Neural progenitor cell (in vitro differentiated cells): ENCODE data around the gene GEMIN8. TPM values are rescaled to one million over a fixed set of nuclear protein-coding genes. Genes with fewer than 3 reads are reported as not detected.

Experiments used
- DNase-seq: peaks from one replicate; pipeline ENCODE4 v3.0.0-alpha.2; 2016; ENCODE audit warnings: low spot score
- H2AFZ ChIP-seq: fragments of 200-600 bp; sonication (generic); replicated peaks from 2 replicates; pipeline ENCODE4 v1.6.1; 2016; ENCODE audit warnings: antibody characterized with exemption
- H3F3A ChIP-seq: fragments of 200-600 bp; sonication (generic); 2 replicates; pipeline ENCODE4 v1.6.1; 2016; ENCODE audit warnings: antibody characterized with exemption, low read depth
- H3K27ac ChIP-seq: fragments of 200-600 bp; sonication (generic); 2 replicates; pipeline ENCODE4 v1.5.1; 2016; ENCODE audit warnings: mild to moderate bottlenecking
- H3K27me3 ChIP-seq: fragments of 200-600 bp; sonication (generic); 2 replicates; pipeline ENCODE4 v1.6.1; 2016; ENCODE audit warnings: mild to moderate bottlenecking, moderate library complexity
- H3K36me3 ChIP-seq: fragments of 200-600 bp; sonication (generic); 2 replicates; pipeline ENCODE4 v1.5.1; 2016
- H3K4me1 ChIP-seq: fragments of 200-600 bp; sonication (generic); 2 replicates; pipeline ENCODE4 v1.6.1; 2016; ENCODE audit warnings: mixed run types
- H3K4me2 ChIP-seq: fragments of 200-600 bp; sonication (generic); 2 replicates; pipeline ENCODE4 v1.6.1; 2016
- H3K4me3 ChIP-seq: fragments of 200-600 bp; sonication (generic); 2 replicates; pipeline ENCODE4 v1.5.1; 2016
- H3K79me2 ChIP-seq: fragments of 200-600 bp; sonication (generic); 2 replicates; pipeline ENCODE4 v1.6.1; 2016; ENCODE audit warnings: low read depth
- H3K9ac ChIP-seq: fragments of 200-600 bp; sonication (generic); 2 replicates; pipeline ENCODE4 v1.6.1; 2016
- H3K9me3 ChIP-seq: fragments of 200-600 bp; sonication (generic); 2 replicates; pipeline ENCODE4 v1.5.1; 2016; ENCODE audit warnings: low read depth
- H4K20me1 ChIP-seq: fragments of 200-600 bp; sonication (generic); 2 replicates; pipeline ENCODE4 v1.6.1; 2016; ENCODE audit warnings: low read depth
- H3K27ac Mint-ChIP-seq: 3 replicates; pipeline ENCODE4 v1.8.0; 2021; ENCODE audit warnings: mixed read lengths
- H3K27me3 Mint-ChIP-seq: 2 replicates; pipeline ENCODE4 v1.8.0; 2022; ENCODE audit warnings: low read depth, mild to moderate bottlenecking, inconsistent platforms, moderate library complexity, mixed read lengths; ENCODE audit not compliant: insufficient read depth
- H3K36me3 Mint-ChIP-seq: 3 replicates; pipeline ENCODE4 v1.8.0; 2021; ENCODE audit warnings: mixed read lengths
- H3K4me1 Mint-ChIP-seq: 3 replicates; pipeline ENCODE4 v1.8.0; 2021; ENCODE audit warnings: mixed read lengths
- H3K4me3 Mint-ChIP-seq: 3 replicates; pipeline ENCODE4 v1.8.0; 2021; ENCODE audit warnings: mild to moderate bottlenecking, moderate library complexity, mixed read lengths
- H3K9me3 Mint-ChIP-seq: 3 replicates; pipeline ENCODE4 v1.8.0; 2020; ENCODE audit warnings: mixed read lengths
- EZH2 ChIP-seq: fragments of 200-600 bp; sonication (generic); IDR thresholded peaks from 2 replicates; pipeline ENCODE4 v1.6.1; 2017; ENCODE audit warnings: antibody characterized with exemption, mild to moderate bottlenecking, moderate library complexity
- EZH2phosphoT487 ChIP-seq: fragments of 200-600 bp; sonication (generic); IDR thresholded peaks from 2 replicates; pipeline ENCODE4 v1.6.1; 2017; ENCODE audit warnings: antibody characterized with exemption
- total RNA-seq: library from RNA; depleted of rRNA; stranded (reverse); fragments of >200 nt; gene quantifications from 2 replicates; pipeline ENCODE4 v1.2.3, GENCODE V29; 2015; ENCODE audit warnings: low replicate concordance
- TF ChIP-seq, protein P1 (sequence below): fragments of 200-600 bp; sonication (generic); IDR thresholded peaks from 2 replicates; pipeline ENCODE4 v1.5.1; 2017; ENCODE audit warnings: antibody characterized with exemption, mild to moderate bottlenecking

The GEMIN8 gene
- total RNA-seq, 1 donor from 2014 or later = 18.0 TPM

DNA sequence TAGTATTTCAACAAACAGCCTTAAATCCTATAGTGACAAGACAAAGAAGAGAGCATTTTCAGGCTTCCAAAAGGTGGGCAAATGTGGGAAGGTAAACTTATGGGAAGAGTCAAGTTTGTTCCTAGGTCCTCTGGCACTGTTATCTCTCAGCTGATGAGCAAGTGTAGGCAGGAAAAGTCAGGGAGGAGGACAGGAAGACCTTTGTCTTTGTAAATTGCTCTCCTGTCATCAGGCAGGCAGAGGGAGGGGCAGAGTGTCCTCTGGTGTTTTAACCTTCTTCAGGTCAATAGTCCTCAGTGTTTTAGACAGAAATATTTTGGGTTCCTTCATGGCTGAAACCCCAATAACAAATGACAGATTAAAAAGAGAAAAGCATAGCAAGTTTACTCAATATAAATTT lies 13.5 kb upstream of the GEMIN8 start:
- no peaks in the 10 kb centered on the region for H4K20me1 ChIP-seq
- H3K79me2 ChIP-seq = no peaks in the 10 kb centered on the region
- H3F3A ChIP-seq = no peaks in the 10 kb centered on the region
- Mint-ChIP-seq H3K27me3 (no peaks in the 10 kb centered on the region), H3K4me3 (no peak overlapping the region), H3K9me3 (peaks cover 3% of the 10 kb centered on the region), H3K27ac (no peak overlapping the region), H3K36me3 (no peaks in the 10 kb centered on the region), H3K4me1 (no peaks in the 10 kb centered on the region)
- no peaks in the 10 kb centered on the region for H3K36me3 ChIP-seq
- H3K9me3 ChIP-seq = peaks cover 2% of the 10 kb centered on the region
- H3K4me2 ChIP-seq = no peak overlapping the region
- H2AFZ ChIP-seq = no peak overlapping the region
- H3K27me3 ChIP-seq = no peaks in the 10 kb centered on the region
- TF ChIP-seq EZH2phosphoT487 (no peak), EZH2 (no peak)
- TF ChIP-seq, protein P1, sequence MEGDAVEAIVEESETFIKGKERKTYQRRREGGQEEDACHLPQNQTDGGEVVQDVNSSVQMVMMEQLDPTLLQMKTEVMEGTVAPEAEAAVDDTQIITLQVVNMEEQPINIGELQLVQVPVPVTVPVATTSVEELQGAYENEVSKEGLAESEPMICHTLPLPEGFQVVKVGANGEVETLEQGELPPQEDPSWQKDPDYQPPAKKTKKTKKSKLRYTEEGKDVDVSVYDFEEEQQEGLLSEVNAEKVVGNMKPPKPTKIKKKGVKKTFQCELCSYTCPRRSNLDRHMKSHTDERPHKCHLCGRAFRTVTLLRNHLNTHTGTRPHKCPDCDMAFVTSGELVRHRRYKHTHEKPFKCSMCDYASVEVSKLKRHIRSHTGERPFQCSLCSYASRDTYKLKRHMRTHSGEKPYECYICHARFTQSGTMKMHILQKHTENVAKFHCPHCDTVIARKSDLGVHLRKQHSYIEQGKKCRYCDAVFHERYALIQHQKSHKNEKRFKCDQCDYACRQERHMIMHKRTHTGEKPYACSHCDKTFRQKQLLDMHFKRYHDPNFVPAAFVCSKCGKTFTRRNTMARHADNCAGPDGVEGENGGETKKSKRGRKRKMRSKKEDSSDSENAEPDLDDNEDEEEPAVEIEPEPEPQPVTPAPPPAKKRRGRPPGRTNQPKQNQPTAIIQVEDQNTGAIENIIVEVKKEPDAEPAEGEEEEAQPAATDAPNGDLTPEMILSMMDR = no peak
- H3K4me3 ChIP-seq = no peak overlapping the region
- no peak overlapping the region for H3K9ac ChIP-seq
- DNase-seq = no peak
- H3K4me1 ChIP-seq = no peaks in the 10 kb centered on the region
- no peak overlapping the region for H3K27ac ChIP-seq

GRCh38 chrX:14039344-14039743 lies 9.7 kb upstream of the GEMIN8 start:
- Mint-ChIP-seq H3K9me3 (no peaks in the 10 kb centered on the region), H3K36me3 (no peaks in the 10 kb centered on the region), H3K4me3 (no peak overlapping the region), H3K27me3 (no peaks in the 10 kb centered on the region), H3K27ac (no peak overlapping the region), H3K4me1 (no peaks in the 10 kb centered on the region)
- Histone ChIP-seq H3K27ac (no peak overlapping the region), H3K9ac (no peak overlapping the region), H3K9me3 (no peaks in the 10 kb centered on the region), H3K79me2 (no peaks in the 10 kb centered on the region), H3K36me3 (no peaks in the 10 kb centered on the region), H2AFZ (no peak overlapping the region), H3F3A (no peaks in the 10 kb centered on the region), H4K20me1 (no peaks in the 10 kb centered on the region), H3K4me1 (no peaks in the 10 kb centered on the region), H3K27me3 (no peaks in the 10 kb centered on the region), H3K4me2 (no peak overlapping the region), H3K4me3 (no peak overlapping the region)
- peak; percentile 57 for DNase-seq
- no peak for TF ChIP-seq EZH2
- TF ChIP-seq EZH2phosphoT487 = no peak
- TF ChIP-seq, protein P1 = peak; percentile 71

DNA sequence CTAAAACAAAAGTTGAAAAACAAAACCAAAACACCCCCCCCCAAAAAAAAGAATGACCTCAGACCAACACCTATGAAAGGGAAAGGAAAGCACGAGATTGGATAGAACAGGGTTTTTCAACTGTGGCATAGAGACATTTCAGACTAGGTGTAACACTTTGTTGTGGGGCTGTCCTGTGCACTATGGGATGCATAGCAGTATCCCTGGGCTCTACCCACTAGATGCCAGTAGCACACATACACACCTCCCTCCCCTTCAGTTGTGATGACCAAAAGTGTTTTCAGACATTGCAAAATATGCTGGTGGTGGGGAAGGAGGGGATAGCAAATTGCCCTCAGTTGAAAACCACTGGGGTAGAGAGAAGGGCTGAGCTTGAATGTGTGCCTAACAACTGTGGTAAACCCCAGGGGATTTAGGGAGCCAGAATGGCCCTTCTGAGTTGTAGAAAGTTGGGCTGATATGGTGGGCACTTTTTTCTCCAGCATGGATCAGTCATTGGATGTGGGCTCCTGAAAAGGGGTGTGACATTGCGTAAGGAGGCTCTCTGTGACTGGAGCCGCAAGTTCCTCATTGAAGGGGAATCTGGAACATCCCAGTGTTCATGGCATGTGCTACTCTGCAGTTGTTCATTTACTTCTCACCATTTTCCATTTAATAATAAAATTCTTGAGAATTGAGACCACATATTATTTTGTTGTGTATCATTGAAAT lies 8.8 kb upstream of the GEMIN8 start:
- no peak overlapping the region for H3K4me3 Mint-ChIP-seq
- no peaks in the 10 kb centered on the region for H3K27me3 Mint-ChIP-seq
- Histone ChIP-seq H2AFZ (no peak overlapping the region), H3F3A (no peaks in the 10 kb centered on the region), H3K4me1 (no peaks in the 10 kb centered on the region), H4K20me1 (no peaks in the 10 kb centered on the region), H3K27me3 (no peaks in the 10 kb centered on the region), H3K36me3 (no peaks in the 10 kb centered on the region), H3K79me2 (no peaks in the 10 kb centered on the region), H3K4me3 (no peak overlapping the region), H3K9ac (no peak overlapping the region), H3K27ac (no peak overlapping the region), H3K9me3 (no peaks in the 10 kb centered on the region), H3K4me2 (no peak overlapping the region)
- H3K4me1 Mint-ChIP-seq = no peaks in the 10 kb centered on the region
- H3K9me3 Mint-ChIP-seq = no peaks in the 10 kb centered on the region
- DNase-seq = no peak
- TF ChIP-seq, protein P1 = no peak
- H3K36me3 Mint-ChIP-seq = no peaks in the 10 kb centered on the region
- H3K27ac Mint-ChIP-seq = no peak overlapping the region
